Loucy (cell line): Measurements from ENCODE around the gene PTK6.

Source experiments
- H2AFZ ChIP-seq: fragments of 200-600 bp; sonication (generic); 2 replicates; pipeline ENCODE4 v1.6.0; 2016; ENCODE audit warnings: antibody characterized with exemption, mild to moderate bottlenecking, low read length, moderate library complexity
- H3F3A ChIP-seq: fragments of 200-600 bp; 2 replicates; pipeline ENCODE4 v1.6.0; 2016; ENCODE audit warnings: antibody characterized with exemption, low read depth, mild to moderate bottlenecking
- H3K27me3 ChIP-seq: fragments of 200-600 bp; sonication (generic); 2 replicates; pipeline ENCODE4 v1.6.1; 2014; ENCODE audit warnings: low read length, mild to moderate bottlenecking; ENCODE audit not compliant: insufficient read depth, poor library complexity, severe bottlenecking
- H3K36me3 ChIP-seq: fragments of 200-600 bp; sonication (generic); 2 replicates; pipeline ENCODE4 v1.6.1; 2016; ENCODE audit warnings: low read length; ENCODE audit not compliant: insufficient read depth
- H3K4me1 ChIP-seq: fragments of 200-600 bp; sonication (generic); 2 replicates; pipeline ENCODE4 v1.5.1; 2014; ENCODE audit warnings: low read length, mild to moderate bottlenecking; ENCODE audit not compliant: insufficient read depth, poor library complexity, severe bottlenecking
- H3K4me2 ChIP-seq: fragments of 200-600 bp; sonication (generic); 2 replicates; pipeline ENCODE4 v1.6.0; 2014; ENCODE audit warnings: antibody characterized with exemption, low read length, low read depth, mild to moderate bottlenecking; ENCODE audit not compliant: poor library complexity, severe bottlenecking
- H3K4me3 ChIP-seq: fragments of 200-600 bp; sonication (generic); 2 replicates; pipeline ENCODE4 v1.5.1; 2014; ENCODE audit warnings: low read length, mild to moderate bottlenecking, mixed read lengths; ENCODE audit not compliant: poor library complexity, severe bottlenecking
- H3K79me2 ChIP-seq: fragments of 200-600 bp; sonication (generic); 2 replicates; pipeline ENCODE4 v1.6.1; 2014; ENCODE audit warnings: low read length; ENCODE audit not compliant: insufficient read depth
- H3K9ac ChIP-seq: fragments of 200-600 bp; sonication (generic); 2 replicates; pipeline ENCODE4 v1.6.0; 2014; ENCODE audit warnings: mild to moderate bottlenecking, low read depth, low read length, moderate library complexity; ENCODE audit not compliant: poor library complexity, severe bottlenecking
- H3K9me2 ChIP-seq: fragments of 200-600 bp; sonication (generic); replicated peaks from 2 replicates; pipeline ENCODE4 v1.6.1; 2016; ENCODE audit warnings: low read depth, low read length, mixed read lengths
- H3K9me3 ChIP-seq: fragments of 200-600 bp; sonication (generic); 2 replicates; pipeline ENCODE4 v1.6.1; 2014; ENCODE audit warnings: mild to moderate bottlenecking, antibody characterized with exemption, low read length, low read depth; ENCODE audit not compliant: insufficient read depth
- H4K20me1 ChIP-seq: fragments of 200-600 bp; sonication (generic); 2 replicates; pipeline ENCODE4 v1.6.0; 2014; ENCODE audit warnings: antibody characterized with exemption, low read length, mild to moderate bottlenecking; ENCODE audit not compliant: insufficient read depth, poor library complexity, severe bottlenecking
- CTCF ChIP-seq: fragments of 200-600 bp; sonication (generic); conservative IDR thresholded peaks from 2 replicates; pipeline ENCODE4 v1.5.1; 2014; ENCODE audit warnings: mild to moderate bottlenecking, antibody characterized with exemption, low read length
- EZH2phosphoT487 ChIP-seq: fragments of 200-600 bp; IDR thresholded peaks from 2 replicates; pipeline ENCODE4 v1.6.1; 2018; ENCODE audit warnings: antibody characterized with exemption, mild to moderate bottlenecking, moderate library complexity, borderline replicate concordance

PTK6 gene

GRCh38 chr20:63555661-63556381, 18.6 kb upstream of the PTK6 start:
- H3K4me3 ChIP-seq, result no peak overlapping the region
- no peaks in the 10 kb centered on the region for H3K9me2 ChIP-seq
- H3K4me2 ChIP-seq, result no peak overlapping the region
- H3K9me3 ChIP-seq, result no peaks in the 10 kb centered on the region
- TF ChIP-seq CTCF (no peak), EZH2phosphoT487 (no peak)
- H2AFZ ChIP-seq, result no peak overlapping the region
- no peaks in the 10 kb centered on the region for H3K36me3 ChIP-seq
- H3F3A ChIP-seq, result no peaks in the 10 kb centered on the region
- H4K20me1 ChIP-seq, result no peaks in the 10 kb centered on the region
- H3K9ac ChIP-seq, result no peak overlapping the region
- no peaks in the 10 kb centered on the region for H3K79me2 ChIP-seq
- H3K27me3 ChIP-seq, result no peaks in the 10 kb centered on the region
- H3K4me1 ChIP-seq, result peaks cover 24% of the 10 kb centered on the region

GRCh38 chr20:63554361-63555278, 17.4 kb upstream of the PTK6 start:
- Histone ChIP-seq H3K9ac (no peak overlapping the region), H3F3A (no peaks in the 10 kb centered on the region), H3K27me3 (no peaks in the 10 kb centered on the region), H3K4me2 (peak overlapping the region; percentile 75), H3K9me3 (no peaks in the 10 kb centered on the region), H3K36me3 (no peaks in the 10 kb centered on the region), H3K4me3 (peak overlapping the region; percentile 61), H3K9me2 (no peaks in the 10 kb centered on the region), H3K79me2 (no peaks in the 10 kb centered on the region), H2AFZ (no peak overlapping the region), H3K4me1 (peaks cover 26% of the 10 kb centered on the region), H4K20me1 (no peaks in the 10 kb centered on the region)
- no peak for TF ChIP-seq CTCF
- TF ChIP-seq EZH2phosphoT487, result no peak

- no peaks in the 10 kb centered on the region for H4K20me1 ChIP-seq
- peak within 1 kb of the TSS; percentile 75 for H3K4me2 ChIP-seq
- H3K9me3 ChIP-seq, result no peaks in the 10 kb centered on the region
- no peaks in the 10 kb centered on the region for H3K9me2 ChIP-seq
- H3K4me1 ChIP-seq, result peaks cover 26% of the 10 kb centered on the region
- no peaks in the 10 kb centered on the region for H3K36me3 ChIP-seq
- peak within 1 kb of the TSS; percentile 85; the same call in 1 of the 2 replicates for H2AFZ ChIP-seq
- H3K79me2 ChIP-seq, result no peaks in the 10 kb centered on the region
- H3F3A ChIP-seq, result no peaks in the 10 kb centered on the region
- peak within 1 kb of the TSS; percentile 61 for H3K4me3 ChIP-seq
- no peaks in the 10 kb centered on the region for H3K27me3 ChIP-seq
- TF ChIP-seq EZH2phosphoT487, result no peak
- no peak for TF ChIP-seq CTCF
- H3K9ac ChIP-seq, result peak within 1 kb of the TSS; percentile 62
Measured at GRCh38 chr20:63553933-63554290, 16.7 kb upstream of the PTK6 start, which contains the start of gene FNDC11. Gene FNDC11, plus strand, starts transcription at chr20:63554159. Its CDS starts 1,505 bp downstream, at chr20:63555664.
